Fibroblast of mammary gland (primary cell): ENCODE results near the gene KIAA1671.
"Not testable (repeated sequence)": the region's sequence is repeated elsewhere in the genome, so short reads cannot be mapped to it uniquely, and the experiment has no call there.

Source experiments
- DNase-seq: peaks from one replicate; pipeline ENCODE4 v3.0.0-alpha.2; 2010; ENCODE audit warnings: low read depth
- H3K4me3 ChIP-seq: 2 replicates; pipeline ENCODE4 v1.5.1; 2011; ENCODE audit warnings: low read depth, mild to moderate bottlenecking, low read length, moderate library complexity; ENCODE audit not compliant: control insufficient read depth
- CTCF ChIP-seq: conservative IDR thresholded peaks from 2 replicates; pipeline ENCODE4 v1.5.1; 2011; ENCODE audit warnings: low read depth, low read length, inconsistent platforms; ENCODE audit not compliant: control insufficient read depth, insufficient read depth

Gene KIAA1671

DNA sequence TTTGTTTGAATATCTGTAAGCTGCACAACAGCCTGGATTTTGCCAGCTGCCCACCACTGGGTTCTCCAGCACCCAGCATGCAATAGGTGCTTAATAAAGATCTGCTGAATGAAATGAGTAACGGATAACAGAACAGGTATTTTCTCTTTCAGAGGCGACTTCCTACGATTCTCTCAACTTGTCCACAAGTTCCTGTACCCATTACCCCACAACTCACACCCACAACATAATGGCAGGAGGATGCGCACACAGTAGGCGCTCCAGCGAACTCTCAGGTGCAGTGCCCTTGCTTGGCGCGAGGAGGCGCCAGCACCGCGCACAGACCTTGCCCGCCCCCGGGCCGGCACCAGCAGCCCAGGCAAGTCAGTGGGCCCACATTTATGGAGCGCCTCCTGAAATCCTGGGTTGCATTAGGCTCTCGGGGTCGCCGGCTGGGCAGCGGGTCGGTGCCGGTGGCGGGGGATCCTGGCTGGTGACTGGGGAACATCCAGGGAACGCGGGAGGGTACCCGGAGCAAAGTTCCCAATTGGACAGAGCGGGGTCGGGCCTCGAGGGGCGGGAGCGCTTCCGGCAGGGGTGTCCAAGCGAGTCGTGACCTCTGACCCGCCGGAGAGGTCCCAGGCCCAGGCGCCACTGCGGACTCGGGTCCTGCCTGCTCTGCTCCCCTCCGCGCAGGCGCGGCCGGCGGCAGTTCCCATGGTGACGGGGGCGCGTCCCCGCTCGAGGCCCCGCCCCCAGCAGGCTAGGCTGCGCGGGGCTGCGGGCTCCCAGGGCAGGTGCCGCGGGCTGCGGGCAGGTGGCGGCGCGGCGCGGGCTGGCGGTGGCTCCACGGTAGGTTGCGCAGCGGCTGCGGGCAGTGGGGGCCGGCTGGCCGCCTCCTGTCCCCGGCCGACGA, at the start of gene KIAA1671:
Gene KIAA1671 (plus strand): TSS at position 775 of the 895 bp plus-strand sequence. CDS start 75,284 bp downstream, outside the sequence.
- TF ChIP-seq CTCF = peak; percentile 71
- H3K4me3 ChIP-seq = peak within 1 kb of the TSS; percentile 53
- peak; percentile 42 for DNase-seq

GRCh38 chr22:24905909-24906308, 46.6 kb upstream of the KIAA1671 start:
- no peak overlapping the region for H3K4me3 ChIP-seq
- DNase-seq = no peak
- TF ChIP-seq CTCF = no peak

DNA sequence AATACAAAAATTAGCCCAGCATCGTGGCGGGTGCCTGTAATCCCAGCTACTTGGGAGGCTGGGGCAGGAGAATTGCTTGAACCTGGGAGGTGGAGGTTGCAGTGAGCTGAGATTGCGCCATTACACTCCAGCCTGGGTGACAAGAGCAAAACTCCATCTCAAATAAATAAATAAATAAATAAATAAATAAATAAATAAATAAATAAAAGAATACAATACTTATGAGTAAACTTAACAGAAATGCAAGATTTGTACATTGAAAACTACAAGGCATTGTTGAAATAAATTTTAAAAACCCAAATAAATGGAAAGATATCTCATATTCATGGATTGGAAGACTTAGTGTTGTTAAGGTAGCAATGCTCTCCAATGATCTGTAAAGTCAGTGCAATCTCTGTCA, 45.4 kb upstream of the KIAA1671 start:
- not testable (repeated sequence) for DNase-seq, H3K4me3 ChIP-seq

DNA sequence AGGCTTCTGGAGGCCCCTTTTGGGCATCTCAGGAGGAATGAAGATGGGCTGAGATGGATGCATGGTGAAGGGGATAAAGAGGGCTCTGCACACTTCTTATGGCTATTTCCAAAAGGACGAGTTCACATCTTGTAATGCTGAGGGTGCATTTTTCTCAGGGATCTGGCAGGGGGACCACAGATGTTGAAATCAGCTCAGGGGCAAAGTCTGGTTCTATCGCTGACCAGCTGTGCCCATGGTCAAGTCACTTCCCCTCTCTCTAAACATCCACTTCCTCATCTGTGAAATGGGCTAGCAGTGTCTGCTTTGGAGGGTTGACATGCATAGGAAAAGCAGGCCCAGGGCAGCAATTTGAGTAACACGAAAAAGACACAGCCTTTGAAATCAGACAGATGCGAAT, 32.5 kb upstream of the KIAA1671 start:
- DNase-seq = no peak
- TF ChIP-seq CTCF = no peak
- no peak overlapping the region for H3K4me3 ChIP-seq

GRCh38 chr22:24925586-24926427, 26.7 kb upstream of the KIAA1671 start:
- TF ChIP-seq CTCF = no peak
- DNase-seq = no peak

GRCh38 chr22:24926428-24926725, 26.1 kb upstream of the KIAA1671 start:
- no peak for TF ChIP-seq CTCF
- no peak for DNase-seq
- H3K4me3 ChIP-seq = no peak overlapping the region

More at GRCh38 chr22:24925586-24926427, 26.7 kb upstream of the KIAA1671 start:
- no peak overlapping the region for H3K4me3 ChIP-seq
